Fibroblast of lung (primary cell): ENCODE results near the gene MXI1. TPM values are rescaled to one million over a fixed set of nuclear protein-coding genes. Genes with fewer than 3 reads are reported as not detected.

Source experiments
- DNase-seq, 2 donors: peaks; one replicate each; pipeline versions ENCODE4 v3.0.0 to v3.0.0-alpha.2; 2010; ENCODE audit warnings: low read depth in 2 of 2
- H2AFZ ChIP-seq: 2 replicates; pipeline ENCODE4 v1.5.1; 2012; ENCODE audit warnings: low read length, control low read depth, inconsistent platforms
- H3K27ac ChIP-seq: 2 replicates; pipeline ENCODE4 v1.5.1; 2011; ENCODE audit warnings: low read length, control low read depth; ENCODE audit not compliant: insufficient read depth
- H3K27me3 ChIP-seq: 2 replicates; pipeline ENCODE4 v1.5.1; 2011; ENCODE audit warnings: mild to moderate bottlenecking, low read length; ENCODE audit not compliant: control insufficient read depth, insufficient read depth
- H3K36me3 ChIP-seq: 2 replicates; pipeline ENCODE4 v1.5.1; 2011; ENCODE audit warnings: low read length; ENCODE audit not compliant: control insufficient read depth, insufficient read depth
- H3K4me1 ChIP-seq: 2 replicates; pipeline ENCODE4 v1.5.1; 2011; ENCODE audit warnings: low read length; ENCODE audit not compliant: control insufficient read depth, insufficient read depth; ENCODE audit errors: extremely low read depth
- H3K4me2 ChIP-seq: 2 replicates; pipeline ENCODE4 v1.5.1; 2011; ENCODE audit warnings: low read length, control low read depth; ENCODE audit not compliant: insufficient read depth; ENCODE audit errors: extremely low read depth
- H3K4me3 ChIP-seq, 4 experiments: fragments of 200-600 bp in 1 of 4; sonication (generic) in 1 of 4; replicated peaks in 1 of 4; 2 replicates each; pipeline ENCODE4 v1.5.1; 2011 to 2016; ENCODE audit warnings: low read length in 4 of 4, low read depth in 3 of 4, mild to moderate bottlenecking in 3 of 4, control low read depth in 2 of 4, inconsistent platforms in 1 of 4, mixed read lengths in 1 of 4; ENCODE audit not compliant: insufficient read depth in 1 of 4; ENCODE audit errors: control extremely low read depth in 1 of 4
- H3K79me2 ChIP-seq: 2 replicates; pipeline ENCODE4 v1.5.1; 2012; ENCODE audit warnings: mild to moderate bottlenecking, low read length, inconsistent platforms; ENCODE audit not compliant: control insufficient read depth, insufficient read depth
- H3K9ac ChIP-seq: 2 replicates; pipeline ENCODE4 v1.5.1; 2011; ENCODE audit warnings: mild to moderate bottlenecking, low read length, control low read depth; ENCODE audit not compliant: insufficient read depth
- H3K9me3 ChIP-seq: 2 replicates; pipeline ENCODE4 v1.5.1; 2012; ENCODE audit warnings: low read depth, low read length; ENCODE audit not compliant: control insufficient read depth, insufficient read depth
- H4K20me1 ChIP-seq: 2 replicates; pipeline ENCODE4 v1.5.1; 2011; ENCODE audit warnings: low read length; ENCODE audit not compliant: control insufficient read depth, insufficient read depth; ENCODE audit errors: extremely low read depth
- CTCF ChIP-seq, 2 donors: IDR thresholded peaks in 1 of 2; conservative IDR thresholded peaks in 1 of 2; 1 replicate in 1 of 2; 2 replicates in 1 of 2; pipeline ENCODE4 v1.5.1; 2011 to 2012; ENCODE audit warnings: low read length in 2 of 2, control low read depth in 1 of 2, inconsistent platforms in 1 of 2, low read depth in 1 of 2, mild to moderate bottlenecking in 1 of 2
- EZH2 ChIP-seq: IDR thresholded peaks from 2 replicates; pipeline ENCODE4 v1.5.1; 2012; ENCODE audit warnings: low read length, control low read depth, mild to moderate bottlenecking; ENCODE audit errors: missing control alignments
- polyA minus RNA-seq: library from RNA; depleted of rRNA, polyadenylated mRNA; stranded (reverse); fragments of >200 nt; gene quantifications from 2 replicates; pipeline ENCODE4 v1.2.3, GENCODE V29; 2011; ENCODE audit warnings: low replicate concordance
- polyA plus RNA-seq, 2 donors: library from polyadenylated mRNA; depleted of rRNA in 1 of 2; stranded (reverse) in 1 of 2; unstranded in 1 of 2; fragments of >200 nt; gene quantifications; 2 replicates each; pipeline ENCODE4 v1.2.1, GENCODE V29; 2011 to 2012; ENCODE audit warnings: missing spikeins in 1 of 2
- total RNA-seq: library from RNA; depleted of rRNA; stranded (reverse); fragments of >200 nt; gene quantifications from 2 replicates; pipeline ENCODE4 v1.2.1, GENCODE V29; 2014

Gene MXI1
- total RNA-seq (40.1 and 52.4 TPM in 2 replicates), polyA plus RNA-seq (7.5 and 18.7 TPM in 2 replicates), polyA minus RNA-seq (2.0 and 7.0 TPM in 2 replicates)
- 7.5 and 17.4 TPM in 2 replicates for polyA plus RNA-seq (2012)

- H4K20me1 ChIP-seq: no peaks in the 10 kb centered on the region
- H3K36me3 ChIP-seq: no peaks in the 10 kb centered on the region
- H2AFZ ChIP-seq: peak within 1 kb of the TSS; percentile 84
- H3K79me2 ChIP-seq: no peaks in the 10 kb centered on the region
- peak within 1 kb of the TSS; percentile 46 for H3K9ac ChIP-seq
- TF ChIP-seq CTCF (conservative IDR thresholded peaks at IDR 0.05 in 1 of 2, IDR thresholded peaks at IDR 0.05 in 1 of 2; ENCODE audit: low read depth in 1 of 2, low read length in 2 of 2) (no peak), EZH2 (no peak)
- peaks cover 2% of the 10 kb centered on the region for H3K4me1 ChIP-seq
- peaks cover 11% of the 10 kb centered on the region for H3K27me3 ChIP-seq
- H3K9me3 ChIP-seq: no peaks in the 10 kb centered on the region
- peak; percentile 82 to 85 for DNase-seq
- H3K4me3 ChIP-seq: peak within 1 kb of the TSS; percentile 68 to 92 (median 78)
- peak within 1 kb of the TSS; percentile 23 for H3K27ac ChIP-seq
- peak within 1 kb of the TSS; percentile 94 for H3K4me2 ChIP-seq
These were observed at the start of gene MXI1 for GRCh38 chr10:110207011-110207804. Gene MXI1 (plus strand): TSS chr10:110207605. CDS start chr10:110207809, 204 bp downstream.

- H3K36me3 ChIP-seq: no peaks in the 10 kb centered on the region
- H3K9me3 ChIP-seq: no peaks in the 10 kb centered on the region
- H3K4me1 ChIP-seq: no peaks in the 10 kb centered on the region
- no peak overlapping the region for H3K4me2 ChIP-seq
- peaks cover 4% of the 10 kb centered on the region for H3K27me3 ChIP-seq
- no peak overlapping the region for H2AFZ ChIP-seq
- H3K4me3 ChIP-seq: no peak overlapping the region
- no peaks in the 10 kb centered on the region for H4K20me1 ChIP-seq
- no peak overlapping the region for H3K9ac ChIP-seq
- H3K27ac ChIP-seq: no peak overlapping the region
- H3K79me2 ChIP-seq: no peaks in the 10 kb centered on the region
- no peak for DNase-seq
- no peak for TF ChIP-seq CTCF (conservative IDR thresholded peaks at IDR 0.05 in 1 of 2, IDR thresholded peaks at IDR 0.05 in 1 of 2; ENCODE audit: low read depth in 1 of 2, low read length in 2 of 2)
- no peak for TF ChIP-seq EZH2
These were observed 49.1 kb upstream of the MXI1 start for GRCh38 chr10:110158051-110159005.

- H3K4me1 ChIP-seq: no peaks in the 10 kb centered on the region
- H3K27me3 ChIP-seq: peaks cover 4% of the 10 kb centered on the region
- H3K9ac ChIP-seq: no peak overlapping the region
- H3K9me3 ChIP-seq: no peaks in the 10 kb centered on the region
- H2AFZ ChIP-seq: no peak overlapping the region
- no peaks in the 10 kb centered on the region for H3K36me3 ChIP-seq
- no peak overlapping the region for H3K4me2 ChIP-seq
- no peaks in the 10 kb centered on the region for H3K79me2 ChIP-seq
- H4K20me1 ChIP-seq: no peaks in the 10 kb centered on the region
- H3K27ac ChIP-seq: no peak overlapping the region
- DNase-seq: no peak
- TF ChIP-seq CTCF (conservative IDR thresholded peaks at IDR 0.05 in 1 of 2, IDR thresholded peaks at IDR 0.05 in 1 of 2; ENCODE audit: low read depth in 1 of 2, low read length in 2 of 2) (no peak), EZH2 (no peak)
- H3K4me3 ChIP-seq: no peak overlapping the region
These were observed 47.3 kb upstream of the MXI1 start for GRCh38 chr10:110160081-110160480.
